ENCODE data around the gene PRSS21.

The PRSS21 gene

DNA sequence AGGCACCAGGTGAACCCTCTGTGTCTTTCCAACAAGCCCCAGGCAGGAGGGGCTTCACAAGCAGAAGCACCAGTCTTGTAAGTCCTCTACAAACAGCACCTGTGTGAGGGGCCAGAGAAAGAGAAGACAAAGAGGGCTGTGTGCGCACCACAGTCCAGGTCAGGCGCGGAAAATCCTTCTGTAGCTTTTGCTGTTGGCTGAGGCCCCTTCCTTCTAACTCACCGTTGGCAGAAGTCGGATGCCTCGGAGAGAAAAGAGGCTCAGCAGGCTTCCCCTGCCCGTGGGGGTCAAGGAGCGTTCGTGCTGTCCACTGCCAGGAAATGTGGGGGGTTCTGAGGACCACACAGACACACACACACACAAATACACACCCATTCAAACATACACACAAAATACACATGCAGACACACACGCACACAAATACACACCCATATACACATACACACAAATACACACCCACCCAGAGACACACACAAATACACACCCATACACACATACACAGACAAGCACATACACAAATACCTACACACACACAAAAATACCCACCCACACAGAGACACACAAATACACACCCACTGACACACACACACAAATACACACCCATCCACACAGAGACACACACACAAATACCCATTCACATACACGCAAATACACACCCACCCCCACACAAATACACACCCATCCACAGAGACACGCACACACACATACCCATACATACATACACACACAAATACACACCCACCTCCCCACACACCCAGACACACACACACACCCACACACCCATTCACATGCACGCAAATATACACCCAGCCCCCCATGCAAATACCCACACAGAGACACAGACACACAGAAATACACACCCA is 19.8 kb downstream of the PRSS21 start:
- DNase-seq, result peak in 3 of 10 donors; percentile 29 to 52 (median 48)
- intact Hi-C loops (cut with DNase I), result no loop called here

DNA sequence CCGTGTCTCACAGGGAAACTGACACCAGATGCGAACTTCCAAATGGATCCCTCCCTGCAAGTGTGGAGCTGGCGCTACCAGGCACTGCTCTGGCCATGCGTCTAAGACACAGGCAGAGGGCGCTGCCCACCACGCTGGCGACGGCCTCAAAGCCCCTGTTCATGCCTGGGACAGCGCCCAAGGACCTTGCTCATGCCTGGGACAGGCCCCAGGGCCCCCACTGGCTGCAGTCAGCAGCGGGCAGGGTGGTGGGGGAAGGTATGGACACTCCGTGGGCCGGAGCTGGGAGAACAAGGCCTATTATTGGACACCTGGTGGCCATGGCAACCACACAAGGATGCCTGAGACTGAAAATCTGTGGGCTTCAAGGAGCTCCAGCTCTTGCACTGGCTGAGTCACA is 21.9 kb downstream of the PRSS21 start:
- DNase-seq, result peak; percentile 54 to 97 (median 70)
- intact Hi-C loops (cut with DNase I), result no loop called here

DNA sequence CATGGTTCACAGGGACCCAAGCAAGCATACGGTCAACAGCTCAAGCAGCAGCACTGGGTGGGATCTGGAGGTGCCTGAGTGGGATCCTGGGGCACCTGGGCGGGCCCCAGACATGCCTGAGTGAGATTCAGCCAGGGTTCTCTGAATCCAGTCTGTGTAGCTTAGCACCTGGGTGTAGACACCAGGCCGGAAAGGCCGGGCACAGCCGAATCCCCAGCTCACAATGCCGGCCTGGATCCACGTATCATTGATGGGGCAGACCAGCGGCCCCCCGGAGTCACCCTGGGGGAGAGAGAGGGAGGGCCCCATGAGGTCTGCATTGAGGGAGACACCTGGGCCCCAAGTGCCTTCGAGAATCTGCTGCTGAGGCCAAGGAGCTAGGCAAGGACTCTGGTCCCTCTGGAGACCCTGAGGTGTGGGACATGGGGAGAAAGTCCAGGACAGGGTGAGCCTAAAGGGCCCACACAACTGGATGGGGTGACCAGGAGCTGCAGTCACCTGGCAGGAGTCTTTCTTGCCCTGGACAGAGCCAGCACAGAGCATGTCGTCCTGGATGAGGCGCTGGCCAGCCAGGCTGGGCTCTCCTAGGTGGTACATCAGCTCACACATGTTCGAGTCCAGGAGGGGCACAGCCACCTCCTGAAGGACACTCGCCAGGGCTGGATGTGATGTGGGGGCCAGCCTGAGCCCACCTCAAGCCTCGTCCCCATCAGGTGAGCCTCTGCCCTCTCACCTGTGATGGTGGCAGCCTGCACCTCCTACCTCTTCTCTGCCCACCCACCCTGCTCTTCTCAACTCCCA is 22.8 kb downstream of the PRSS21 start:
- DNase-seq, result peak in 3 of 10 donors; percentile 42 to 70 (median 55)
- intact Hi-C loops (cut with DNase I), result no loop called here

DNA sequence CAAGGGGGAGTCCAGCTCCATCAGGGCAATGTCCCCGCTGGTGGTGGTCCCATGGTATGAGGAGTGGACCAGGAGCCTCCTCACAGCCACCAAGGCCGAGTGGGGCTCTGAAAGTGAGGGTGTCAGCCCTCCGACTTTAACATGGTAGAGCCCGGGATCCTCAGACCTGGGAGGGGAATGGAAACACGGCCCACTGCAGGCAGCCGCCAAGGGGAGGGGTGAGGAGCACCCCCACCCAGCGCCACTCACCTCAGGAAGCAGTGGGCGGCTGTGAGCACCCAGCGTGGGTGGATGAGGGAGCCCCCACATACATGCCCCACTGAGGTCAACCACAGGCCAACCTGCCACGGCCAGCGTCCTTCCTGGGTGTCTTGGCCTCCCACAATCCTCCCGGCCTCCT is 23.9 kb downstream of the PRSS21 start:
- intact Hi-C loops (cut with DNase I), result no loop called here
- peak in 3 of 10 donors; percentile 43 to 72 (median 50) for DNase-seq

DNA sequence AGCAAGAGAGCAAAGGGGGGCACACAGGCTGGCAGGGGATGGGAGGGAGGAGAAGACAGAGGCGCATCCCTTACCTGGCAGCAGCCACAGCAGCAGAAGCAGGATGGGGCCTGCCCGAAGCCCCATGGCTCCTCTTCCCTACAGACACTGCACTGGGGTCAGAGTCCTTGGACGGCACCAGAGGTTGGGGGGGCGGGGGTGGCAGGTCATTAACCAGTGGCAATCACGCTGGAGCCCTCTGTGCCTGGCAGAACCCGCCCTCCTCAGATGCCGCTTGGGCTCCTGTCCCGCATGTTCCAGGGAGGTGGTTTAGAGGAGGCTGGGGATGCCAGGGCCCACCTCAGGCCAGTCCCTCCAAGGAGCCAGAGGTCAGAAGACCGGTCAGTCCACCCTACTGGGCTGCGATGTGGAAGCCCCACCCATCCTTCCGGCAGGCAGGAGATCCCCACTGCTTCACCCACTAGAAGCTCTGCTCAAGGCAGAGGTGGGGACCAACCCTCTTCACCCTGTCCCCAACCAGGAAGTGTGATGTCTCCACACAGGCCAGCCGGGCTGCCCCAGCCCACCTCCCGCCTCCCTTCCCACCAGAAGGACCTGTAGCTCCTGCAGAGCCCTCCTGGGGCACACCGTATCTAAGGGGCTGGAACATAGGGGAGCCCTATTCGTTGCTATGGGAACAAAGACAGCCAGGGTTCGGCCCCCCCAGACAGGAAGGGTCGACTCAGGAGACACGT is 24.7 kb downstream of the PRSS21 start:
- DNase-seq, result peak in 3 of 10 donors; percentile 37 to 72 (median 64)
- intact Hi-C loops (cut with DNase I), result no loop called here

DNA sequence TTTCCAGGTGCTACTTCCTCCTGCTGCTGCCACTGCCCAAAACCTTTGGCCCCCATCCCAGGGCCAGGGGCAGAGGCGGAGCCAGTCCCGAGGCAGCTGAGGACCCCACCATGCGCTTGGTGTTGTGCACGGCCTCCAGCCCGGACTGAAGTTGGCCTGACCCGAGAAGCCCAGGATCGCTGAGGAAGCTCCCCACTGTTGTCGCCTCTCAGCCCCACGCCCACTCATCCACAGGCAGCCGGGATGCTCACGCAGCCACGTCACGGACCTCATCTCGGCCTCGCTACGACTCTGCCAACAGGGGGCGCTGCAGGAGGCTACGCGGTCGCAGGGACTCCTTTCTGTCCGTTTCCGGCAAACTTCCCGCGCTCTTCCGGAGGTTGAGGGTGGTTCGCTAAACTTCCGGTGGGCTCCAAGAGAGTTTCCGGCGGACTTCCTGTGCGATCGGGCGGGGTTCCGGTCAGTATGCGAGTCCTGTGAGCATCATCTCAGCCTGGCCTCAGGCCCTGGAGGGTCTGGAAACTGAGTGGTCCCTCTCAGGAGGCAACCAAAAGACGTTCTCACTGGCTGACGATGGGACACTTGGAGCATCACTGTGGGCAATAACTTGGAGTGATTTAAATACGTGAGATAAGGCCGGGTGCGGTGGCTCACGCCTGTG is 25.4 kb downstream of the PRSS21 start:
- intact Hi-C loops (cut with DNase I), result no loop called here
- DNase-seq, result peak in 4 of 10 donors; percentile 60 to 90 (median 79)

DNA sequence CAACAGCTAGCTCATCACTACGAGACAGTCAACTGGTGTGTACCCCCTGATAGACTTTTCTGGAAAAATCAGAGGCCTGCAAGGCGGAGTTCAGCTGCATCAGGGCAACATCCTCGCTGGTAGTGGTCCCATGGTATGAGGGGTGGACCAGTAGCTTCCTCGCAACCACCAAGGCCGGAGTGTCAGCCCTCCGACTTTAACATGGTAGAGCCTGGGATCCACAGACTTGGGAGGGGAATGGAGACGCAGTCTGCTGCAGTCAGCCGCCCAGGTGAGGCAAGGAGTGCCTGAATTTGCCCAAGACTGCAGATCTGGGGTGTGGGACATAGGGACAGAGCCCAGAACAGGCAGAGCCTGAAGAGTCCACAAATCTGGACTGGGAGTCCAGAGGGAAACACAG is 26.5 kb downstream of the PRSS21 start:
- intact Hi-C loops (cut with DNase I), result no loop called here
- DNase-seq, result peak in 3 of 10 donors; percentile 35 to 56 (median 52)

DNA sequence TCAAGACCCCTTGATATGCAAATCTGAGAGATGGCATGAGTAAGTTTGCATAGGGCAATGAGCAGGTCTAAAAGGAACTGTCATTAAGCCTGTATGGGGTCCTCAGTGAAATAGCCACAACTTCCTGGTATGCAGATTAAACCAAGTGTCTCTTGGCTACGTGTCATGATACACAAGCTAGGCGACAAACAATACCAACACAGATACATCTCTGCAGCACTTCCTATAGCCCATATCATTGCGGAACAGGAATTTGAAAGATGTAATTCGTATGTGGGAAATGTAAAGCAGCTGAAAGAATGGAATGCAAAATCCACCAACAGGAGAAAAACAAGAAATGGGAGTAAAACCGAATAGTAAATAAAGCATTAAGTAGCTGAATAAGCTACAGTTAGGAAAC is 28.1 kb downstream of the PRSS21 start:
- intact Hi-C loops (cut with DNase I), result no loop called here

DNA sequence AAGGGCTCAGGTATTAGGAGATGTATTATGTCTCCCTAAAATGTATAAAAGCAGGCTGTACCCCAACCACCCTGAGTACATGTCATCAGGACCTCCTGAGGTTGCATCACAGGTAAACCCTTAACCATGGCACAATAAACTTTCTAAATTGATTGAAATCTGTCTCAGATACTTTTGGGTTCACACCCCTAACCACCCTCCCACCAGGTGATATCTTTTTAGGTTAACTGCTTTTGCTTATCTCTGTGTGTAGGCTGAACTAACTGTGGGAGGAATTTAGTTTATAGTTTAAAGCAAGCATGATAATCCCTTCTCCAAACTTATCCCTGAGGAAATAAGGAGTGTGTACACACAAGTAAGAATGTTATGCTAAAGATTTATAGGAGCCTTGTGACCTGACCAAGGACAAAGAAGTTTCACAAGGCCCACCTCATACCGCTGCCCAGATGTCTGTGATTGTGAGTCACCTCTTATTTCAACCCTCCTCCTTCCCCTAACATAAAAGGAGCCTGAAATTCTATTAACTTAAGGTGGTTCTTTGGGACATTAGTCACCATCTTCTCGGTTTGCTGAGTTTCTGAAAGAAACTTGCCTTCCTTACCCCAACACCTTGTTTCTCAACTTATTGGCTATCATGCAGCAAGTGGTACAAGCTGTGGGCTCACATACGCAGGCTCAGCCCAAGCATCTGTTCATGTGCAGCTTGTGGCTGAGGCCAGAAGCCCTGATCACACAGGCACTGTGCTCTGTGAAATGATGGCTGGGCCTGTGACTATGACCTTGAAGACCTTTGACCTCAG is 29.7 kb downstream of the PRSS21 start:
- intact Hi-C loops (cut with DNase I), result no loop called here

More for the DNA sequence above, 28.1 kb downstream of the PRSS21 start:
- DNase-seq, result no peak

DNA sequence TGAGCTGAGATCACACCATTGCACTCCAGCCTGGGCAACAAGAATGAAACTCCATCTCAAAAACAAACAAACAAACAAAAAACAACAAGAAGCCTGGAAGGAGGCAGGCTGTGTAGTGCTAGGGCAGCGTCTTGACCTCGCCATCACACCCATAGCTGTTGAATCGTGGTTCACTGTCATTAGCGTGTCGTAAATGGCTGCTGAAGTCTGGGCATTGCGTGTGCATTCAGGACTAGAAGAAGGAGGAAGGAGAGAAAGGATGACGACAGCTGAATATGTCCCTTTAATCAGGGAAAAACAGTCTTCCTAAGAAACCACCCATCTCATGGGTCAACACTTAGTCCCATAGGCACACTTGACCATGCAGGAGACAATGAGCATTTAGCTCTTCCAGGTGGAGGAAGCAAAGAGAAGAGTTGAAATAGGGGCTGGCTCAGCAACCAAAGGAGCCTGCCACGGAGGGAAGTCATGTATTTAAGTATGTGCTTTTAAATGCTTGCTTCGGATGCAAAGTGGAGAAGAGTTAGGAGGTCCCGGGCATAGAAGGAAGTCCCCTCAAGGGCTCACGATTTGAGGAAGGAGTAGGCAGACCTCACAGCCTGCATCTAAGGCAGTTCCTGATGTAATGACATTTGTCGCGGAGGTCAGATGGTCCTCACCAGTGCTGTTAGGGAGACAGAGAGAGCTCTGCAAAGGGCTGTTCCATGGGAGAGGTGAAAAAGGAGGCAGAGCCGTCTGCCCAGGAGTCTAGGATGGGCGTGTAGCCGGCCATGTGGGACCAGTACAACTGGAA is 32.1 kb downstream of the PRSS21 start:
- no peak for DNase-seq
- intact Hi-C loops (cut with DNase I), result no loop called here

More for the DNA sequence above, 29.7 kb downstream of the PRSS21 start:
- DNase-seq, result no peak

DNA sequence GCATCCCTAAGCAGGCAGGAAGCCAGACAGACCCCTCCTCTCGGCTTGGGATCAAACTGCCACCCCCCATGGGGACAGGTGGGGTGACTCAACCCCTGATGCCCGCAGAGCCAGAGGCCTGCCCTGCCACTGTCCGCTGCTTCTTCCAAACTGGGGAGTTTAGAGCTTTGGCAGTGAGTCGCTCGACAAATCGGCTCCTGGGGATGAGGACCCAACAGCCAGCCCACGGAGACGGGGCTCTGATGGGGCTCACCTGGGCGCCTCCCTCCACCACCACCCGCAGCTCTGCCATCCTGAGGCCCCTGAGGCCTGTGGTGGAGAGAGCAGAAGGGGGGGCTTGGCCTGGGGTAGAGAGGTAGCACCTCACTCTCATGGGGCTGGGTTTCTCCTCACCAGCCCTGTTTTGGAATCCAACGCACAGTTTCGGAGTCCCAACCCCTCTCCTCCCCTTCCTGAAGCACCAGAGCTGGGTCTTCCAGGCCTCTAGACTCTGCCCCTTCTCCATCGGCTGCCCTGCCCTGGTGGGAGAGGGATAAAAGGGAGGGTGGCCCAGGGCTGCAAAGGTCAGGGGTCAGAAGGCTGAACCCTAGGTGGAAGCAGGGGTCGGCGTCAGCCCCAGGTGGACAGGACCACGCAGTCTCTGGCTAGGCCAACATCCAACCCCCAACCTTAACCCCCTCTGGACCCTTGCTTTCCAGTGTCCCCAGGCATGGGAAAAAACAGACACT is 35.1 kb downstream of the PRSS21 start:
- peak in 1 of 10 donors; percentile 66 for DNase-seq
- intact Hi-C loops (cut with DNase I), result no loop called here

DNA sequence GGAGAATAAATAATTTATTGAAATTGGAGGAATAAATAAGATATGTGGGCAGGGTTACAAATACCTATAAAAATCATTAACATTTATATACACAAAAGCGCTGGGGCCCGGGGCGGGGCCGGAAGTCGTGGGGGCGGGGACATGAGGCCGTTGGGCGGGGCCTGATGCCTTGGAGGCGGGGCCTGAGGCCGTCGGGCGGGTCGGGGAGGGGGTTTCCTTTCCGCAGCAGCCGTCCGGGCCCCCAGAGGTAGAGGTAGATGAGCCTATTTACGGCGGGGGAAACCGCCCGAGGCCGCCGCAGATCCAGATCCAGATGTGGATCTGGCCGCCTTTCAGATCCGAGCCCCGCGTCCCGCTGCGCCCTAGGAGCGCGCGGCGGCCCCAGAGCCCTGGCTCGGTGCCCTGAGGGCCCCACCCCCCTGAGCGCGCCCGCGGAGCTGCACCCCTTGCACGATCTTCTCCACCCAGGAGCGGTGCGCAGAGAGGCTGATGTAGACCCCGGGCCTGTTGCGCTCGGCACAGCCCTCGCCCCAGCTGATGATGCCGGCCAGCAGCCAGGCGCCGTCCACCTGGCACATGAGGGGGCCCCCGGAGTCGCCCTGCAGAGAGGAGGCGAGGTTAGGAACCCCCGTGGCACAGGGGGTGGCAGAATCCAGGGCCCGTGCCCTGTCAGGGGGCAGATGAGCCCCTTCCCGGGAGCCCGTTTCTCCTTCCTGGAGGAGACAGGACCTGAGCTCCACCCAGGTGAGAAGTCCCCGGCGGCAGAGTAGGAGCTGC is 35.9 kb downstream of the PRSS21 start:
- DNase-seq, result peak in 1 of 10 donors; percentile 64
- intact Hi-C loops (cut with DNase I), result no loop called here

DNA sequence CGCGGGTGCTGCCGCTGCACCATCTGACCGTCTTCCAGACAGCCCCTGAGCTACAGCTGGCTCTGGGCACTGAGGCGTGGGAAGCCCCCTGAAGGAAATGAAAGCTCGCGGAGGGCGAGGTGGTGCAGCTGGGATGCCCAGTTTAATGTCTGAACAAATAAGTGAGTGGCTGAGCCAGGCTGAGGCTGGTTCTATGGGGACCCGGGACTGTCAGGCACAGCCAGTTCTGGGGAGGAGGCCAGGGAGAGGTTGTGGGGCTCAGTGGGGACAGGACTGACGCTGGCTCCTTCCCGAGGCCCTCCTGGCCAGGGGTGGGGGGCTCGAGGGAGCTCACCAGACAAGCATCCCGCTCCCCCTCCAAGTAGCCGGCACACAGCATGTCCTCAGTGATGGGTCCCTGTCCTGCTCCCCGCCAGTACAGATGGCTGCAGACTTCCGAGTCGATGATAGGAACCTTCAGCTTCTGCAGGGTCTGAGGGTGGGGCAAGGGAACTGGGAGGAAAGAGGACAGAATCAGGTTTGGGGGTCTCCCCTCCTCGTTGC is 36.6 kb downstream of the PRSS21 start:
- intact Hi-C loops (cut with DNase I), result no loop called here
- DNase-seq, result peak in 1 of 10 donors; percentile 46

DNA sequence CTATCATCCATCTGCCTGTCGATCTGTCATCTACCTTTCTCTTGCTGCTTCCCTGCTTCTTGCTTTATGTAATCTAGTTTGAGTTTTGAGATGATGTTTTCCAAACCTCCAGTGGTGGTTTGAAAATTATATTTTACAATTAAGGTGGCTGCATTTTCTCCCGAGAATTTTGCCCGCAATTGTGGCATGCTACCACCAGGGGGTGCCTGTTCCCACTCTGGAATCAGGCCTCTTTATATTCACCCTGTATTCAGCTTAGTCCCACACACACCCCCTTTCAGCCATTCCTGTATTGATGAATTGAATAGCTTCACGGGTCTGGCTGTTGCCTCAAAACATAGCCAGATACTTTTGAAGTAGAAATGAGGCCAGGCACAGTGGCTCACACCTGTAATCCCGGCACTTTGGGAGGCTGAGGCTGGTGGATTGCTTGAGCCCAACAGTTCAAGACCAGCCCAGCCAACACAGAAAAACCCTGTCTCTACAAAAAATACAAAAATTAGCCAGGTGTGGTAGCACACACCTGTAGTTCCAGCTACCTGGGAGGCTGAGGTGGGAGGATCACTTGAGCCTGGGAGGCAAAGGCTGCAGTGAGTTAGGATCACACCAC is 37.8 kb downstream of the PRSS21 start:
- intact Hi-C loops (cut with DNase I), result no loop called here
- no peak for DNase-seq

DNA sequence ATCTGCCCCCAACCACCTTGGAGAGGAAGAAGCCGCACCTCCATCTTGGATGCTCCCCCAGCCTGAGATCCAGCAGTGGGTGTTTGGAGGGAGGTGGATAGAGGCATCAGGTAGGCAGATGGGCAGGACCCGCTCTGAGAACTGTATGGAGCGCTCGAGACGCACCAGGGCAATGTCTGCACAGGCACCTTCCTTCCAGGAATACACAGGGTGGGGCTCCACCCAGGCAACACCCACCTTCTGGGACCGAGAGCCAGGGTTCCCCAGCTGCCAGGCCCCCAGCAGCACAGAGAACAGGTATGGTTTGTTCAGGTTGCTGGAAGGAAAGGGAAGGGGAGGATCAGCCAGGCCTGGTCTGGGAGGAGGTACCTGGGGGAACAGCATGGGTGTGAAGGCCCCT is 38.5 kb downstream of the PRSS21 start:
- intact Hi-C loops (cut with DNase I), result no loop called here
- peak in 2 of 10 donors; percentile 10 to 59 for DNase-seq

DNA sequence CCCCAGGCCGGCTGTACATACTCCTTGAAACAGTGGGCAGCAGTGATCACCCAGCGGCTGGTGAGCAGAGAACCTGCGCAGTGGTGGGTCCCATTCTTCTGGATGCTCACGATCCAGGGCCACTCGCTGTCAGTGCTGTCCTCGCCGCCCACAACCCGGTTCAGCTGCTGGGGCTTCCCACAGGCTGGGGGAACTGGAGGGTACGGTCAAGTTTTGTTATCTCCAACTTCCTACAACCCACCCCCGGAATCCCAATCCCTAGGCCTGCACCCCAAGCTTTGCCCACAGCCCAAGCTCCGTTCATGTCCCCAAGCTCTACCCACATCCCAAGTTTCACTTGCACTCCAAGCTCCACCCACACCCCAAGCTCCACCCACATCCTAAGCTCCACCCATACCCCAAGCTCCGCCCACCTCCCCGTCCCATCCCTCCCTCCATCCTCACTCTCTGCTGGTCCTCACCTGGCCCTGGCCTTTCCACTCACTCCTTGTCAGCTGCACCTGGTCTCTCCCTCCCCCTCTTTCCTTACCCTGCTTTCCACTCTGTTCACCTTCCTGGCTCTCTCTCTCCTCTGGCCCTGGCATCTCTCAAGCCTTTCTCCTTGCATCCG is 39.1 kb downstream of the PRSS21 start:
- peak in 1 of 10 donors; percentile 43 for DNase-seq
- intact Hi-C loops (cut with DNase I), result no loop called here

All from posterior cingulate gyrus (tissue), 11 donors.